Hepatocyte (in vitro differentiated cells): ENCODE measurements around the gene HELZ2. TPM values are rescaled to one million over a fixed set of nuclear protein-coding genes. Genes with fewer than 3 reads are reported as not detected.

ENCODE experiments used
- DNase-seq: peaks from one replicate; pipeline ENCODE4 v3.0.0-alpha.2; 2016; ENCODE audit warnings: low spot score
- H2AFZ ChIP-seq: fragments of 200-600 bp; sonication (generic); 2 replicates; pipeline ENCODE4 v1.6.0; 2016; ENCODE audit warnings: antibody characterized with exemption, mild to moderate bottlenecking
- H3K27ac ChIP-seq: fragments of 200-600 bp; sonication (generic); 2 replicates; pipeline ENCODE4 v1.5.1; 2016; ENCODE audit warnings: mild to moderate bottlenecking
- H3K27me3 ChIP-seq: fragments of 200-600 bp; sonication (generic); 2 replicates; pipeline ENCODE4 v1.6.1; 2016
- H3K36me3 ChIP-seq: fragments of 200-600 bp; sonication (generic); replicated peaks from 2 replicates; pipeline ENCODE4 v1.5.1; 2016; ENCODE audit warnings: low read depth; ENCODE audit not compliant: insufficient read depth
- H3K4me1 ChIP-seq: fragments of 200-600 bp; sonication (generic); 2 replicates; pipeline ENCODE4 v1.5.1; 2016; ENCODE audit warnings: mild to moderate bottlenecking, moderate library complexity; ENCODE audit not compliant: insufficient read depth
- H3K4me2 ChIP-seq: fragments of 200-600 bp; sonication (generic); 2 replicates; pipeline ENCODE4 v1.6.0; 2016
- H3K4me3 ChIP-seq: fragments of 200-600 bp; sonication (generic); 2 replicates; pipeline ENCODE4 v1.5.1; 2016; ENCODE audit warnings: mild to moderate bottlenecking
- H3K79me2 ChIP-seq: fragments of 200-600 bp; sonication (generic); 2 replicates; pipeline ENCODE4 v1.6.0; 2017; ENCODE audit warnings: mild to moderate bottlenecking
- H3K9me2 ChIP-seq: fragments of 200-600 bp; sonication (generic); replicated peaks from 2 replicates; pipeline ENCODE4 v1.6.0; 2017; ENCODE audit warnings: mild to moderate bottlenecking; ENCODE audit not compliant: insufficient read depth
- H3K9me3 ChIP-seq: fragments of 200-600 bp; sonication (generic); 2 replicates; pipeline ENCODE4 v1.5.1; 2016; ENCODE audit warnings: low read depth, mild to moderate bottlenecking
- H4K20me1 ChIP-seq: fragments of 200-600 bp; sonication (generic); 2 replicates; pipeline ENCODE4 v1.6.0; 2016; ENCODE audit warnings: mild to moderate bottlenecking; ENCODE audit not compliant: insufficient read depth, poor library complexity, severe bottlenecking
- CTCF ChIP-seq: fragments of 200-600 bp; sonication (generic); IDR thresholded peaks from 2 replicates; pipeline ENCODE4 v1.5.1; 2016; ENCODE audit warnings: antibody characterized with exemption, mild to moderate bottlenecking; ENCODE audit not compliant: poor library complexity
- EZH2 ChIP-seq: fragments of 200-600 bp; sonication (generic); IDR thresholded peaks from 2 replicates; pipeline ENCODE4 v1.6.1; 2016; ENCODE audit warnings: antibody characterized with exemption, mild to moderate bottlenecking, borderline replicate concordance
- EZH2phosphoT487 ChIP-seq: fragments of 200-600 bp; sonication (generic); IDR thresholded peaks from one replicate; pipeline ENCODE4 v1.6.1; 2018; ENCODE audit warnings: antibody characterized with exemption, mild to moderate bottlenecking, low read depth, moderate library complexity; ENCODE audit not compliant: unreplicated experiment, severe bottlenecking
- WGBS: methylation state at CpG from one replicate; pipeline ENCODE4 v1.1.6; 2016; ENCODE audit warnings: low lambda C conversion rate; ENCODE audit errors: missing lambda C conversion rate; 5-methylcytosine and 5-hydroxymethylcytosine counted together
- polyA plus RNA-seq: library from polyadenylated mRNA; unstranded; fragments of >200 nt; fragmentation: Nextera tagmentation; extraction: Ambion mirVana; gene quantifications from 2 replicates; pipeline ENCODE4 v1.2.1, GENCODE V29; 2016
- total RNA-seq: library from RNA; depleted of rRNA; stranded (reverse); fragments of >200 nt; gene quantifications from 2 replicates; pipeline ENCODE4 v1.2.3, GENCODE V29; 2014

Gene HELZ2
- total and polyA plus RNA-seq, 2 experiments from 2014 or later, result 4.6 to 17.0 TPM

GRCh38 chr20:63567386-63568169 is 6.5 kb downstream of the HELZ2 start:
- Histone ChIP-seq H3K27ac (no peak overlapping the region), H2AFZ (no peak overlapping the region), H3K27me3 (no peaks in the 10 kb centered on the region), H3K79me2 (no peaks in the 10 kb centered on the region), H3K4me1 (no peaks in the 10 kb centered on the region), H3K4me2 (no peak overlapping the region), H3K4me3 (no peak overlapping the region), H3K9me2 (no peaks in the 10 kb centered on the region), H3K36me3 (no peaks in the 10 kb centered on the region), H3K9me3 (no peaks in the 10 kb centered on the region), H4K20me1 (no peaks in the 10 kb centered on the region)
- DNase-seq, result no peak
- WGBS, result 95% methylated on average over 33 of the region's 37 CpGs
- no peak for TF ChIP-seq EZH2
- TF ChIP-seq EZH2phosphoT487, result no peak
- no peak for TF ChIP-seq CTCF

GRCh38 chr20:63567136-63567385 is 7.0 kb downstream of the HELZ2 start:
- Histone ChIP-seq H3K27me3 (no peaks in the 10 kb centered on the region), H2AFZ (no peak overlapping the region), H3K36me3 (no peaks in the 10 kb centered on the region), H3K79me2 (no peaks in the 10 kb centered on the region), H3K9me3 (no peaks in the 10 kb centered on the region), H3K9me2 (no peaks in the 10 kb centered on the region), H3K4me1 (no peaks in the 10 kb centered on the region), H4K20me1 (no peaks in the 10 kb centered on the region), H3K4me2 (no peak overlapping the region), H3K4me3 (no peak overlapping the region), H3K27ac (no peak overlapping the region)
- no peak for DNase-seq
- 98% methylated on average over 21 of the region's 22 CpGs for WGBS
- no peak for TF ChIP-seq EZH2phosphoT487
- TF ChIP-seq EZH2, result no peak
- no peak for TF ChIP-seq CTCF

- TF ChIP-seq CTCF (no peak), EZH2phosphoT487 (no peak), EZH2 (no peak)
- 95% methylated on average over 42 of the region's 46 CpGs for WGBS
- no peaks in the 10 kb centered on the region for H4K20me1 ChIP-seq
- no peak overlapping the region for H3K27ac ChIP-seq
- no peaks in the 10 kb centered on the region for H3K36me3 ChIP-seq
- no peak overlapping the region for H2AFZ ChIP-seq
- H3K4me3 ChIP-seq, result no peak overlapping the region
- no peak for DNase-seq
- H3K4me2 ChIP-seq, result no peak overlapping the region
- no peaks in the 10 kb centered on the region for H3K9me3 ChIP-seq
- no peaks in the 10 kb centered on the region for H3K4me1 ChIP-seq
- H3K79me2 ChIP-seq, result no peaks in the 10 kb centered on the region
- H3K9me2 ChIP-seq, result no peaks in the 10 kb centered on the region
- no peaks in the 10 kb centered on the region for H3K27me3 ChIP-seq
These were observed 7.5 kb downstream of the HELZ2 start for GRCh38 chr20:63566395-63567135.
